Karpas-422 (cell line): ENCODE results near the gene CRYBG2. TPM values are rescaled to one million over a fixed set of nuclear protein-coding genes. Genes with fewer than 3 reads are reported as not detected.
A peak's percentile ranks its signal among the peaks of the same experiment; 100 is the strongest.

Source experiments
- DNase-seq: peaks from one replicate; pipeline ENCODE4 v3.0.0-alpha.2; 2015
- H2AFZ ChIP-seq: fragments of 200-600 bp; sonication (generic); 2 replicates; pipeline ENCODE4 v1.6.1; 2014; ENCODE audit warnings: antibody characterized with exemption, low read length, mixed read lengths
- H3K27ac ChIP-seq: fragments of 200-600 bp; sonication (generic); 2 replicates; pipeline ENCODE4 v1.5.1; 2014; ENCODE audit warnings: mild to moderate bottlenecking, low read length, moderate library complexity
- H3K27me3 ChIP-seq: fragments of 200-600 bp; sonication (generic); 2 replicates; pipeline ENCODE4 v1.6.1; 2014; ENCODE audit warnings: low read length, mixed read lengths
- H3K36me3 ChIP-seq: fragments of 200-600 bp; sonication (generic); 2 replicates; pipeline ENCODE4 v1.6.1; 2014; ENCODE audit warnings: low read length, mixed read lengths; ENCODE audit not compliant: insufficient read depth
- H3K4me1 ChIP-seq: fragments of 200-600 bp; sonication (generic); 2 replicates; pipeline ENCODE4 v1.6.1; 2014; ENCODE audit warnings: mild to moderate bottlenecking, low read length, mixed read lengths
- H3K4me2 ChIP-seq: fragments of 200-600 bp; sonication (generic); 2 replicates; pipeline ENCODE4 v1.6.1; 2014; ENCODE audit warnings: low read length, low read depth, mild to moderate bottlenecking; ENCODE audit not compliant: poor library complexity, severe bottlenecking
- H3K4me3 ChIP-seq: fragments of 200-600 bp; sonication (generic); 2 replicates; pipeline ENCODE4 v1.5.1; 2014; ENCODE audit warnings: mild to moderate bottlenecking, antibody characterized with exemption, low read length, mixed read lengths
- H3K79me2 ChIP-seq: fragments of 200-600 bp; sonication (generic); 2 replicates; pipeline ENCODE4 v1.6.1; 2014; ENCODE audit warnings: mild to moderate bottlenecking, low read length, mixed read lengths
- H3K9ac ChIP-seq: fragments of 200-600 bp; sonication (generic); 2 replicates; pipeline ENCODE4 v1.6.0; 2014; ENCODE audit warnings: low read length
- H3K9me2 ChIP-seq: fragments of 200-600 bp; sonication (generic), shearing (Covaris generic); replicated peaks from 2 replicates; pipeline ENCODE4 v1.6.0; 2014; ENCODE audit warnings: mild to moderate bottlenecking, low read length, moderate library complexity; ENCODE audit not compliant: insufficient read depth
- H3K9me3 ChIP-seq: fragments of 300-700, 200-600 bp; sonication (generic); 2 replicates; pipeline ENCODE4 v1.6.1; 2014; ENCODE audit warnings: low read length, mixed read lengths
- H4K20me1 ChIP-seq: fragments of 200-600 bp; sonication (generic); 2 replicates; pipeline ENCODE4 v1.6.1; 2014; ENCODE audit warnings: mild to moderate bottlenecking, antibody characterized with exemption, low read length, low read depth; ENCODE audit not compliant: insufficient read depth
- total RNA-seq: library from RNA; depleted of rRNA; stranded (reverse); fragments of >200 nt; shearing (Covaris generic); gene quantifications from 2 replicates; pipeline ENCODE4 v1.2.3, GENCODE V29; 2014; ENCODE audit warnings: low replicate concordance

The CRYBG2 gene
- total RNA-seq, 1 experiment from 2014 or later = not detected

- no peak for DNase-seq
- Histone ChIP-seq H3K27ac (no peak overlapping the region), H3K9me2 (no peaks in the 10 kb centered on the region), H3K9me3 (no peaks in the 10 kb centered on the region), H4K20me1 (no peaks in the 10 kb centered on the region), H3K27me3 (no peaks in the 10 kb centered on the region), H3K4me2 (no peak overlapping the region), H3K36me3 (no peaks in the 10 kb centered on the region), H3K9ac (no peak overlapping the region), H3K4me3 (no peak overlapping the region), H3K79me2 (peaks cover 28% of the 10 kb centered on the region), H2AFZ (no peak overlapping the region), H3K4me1 (peaks cover 41% of the 10 kb centered on the region)
These were observed 51.1 kb downstream of the CRYBG2 start for GRCh38 chr1:26302733-26303405.

GRCh38 chr1:26300578-26301275 is 53.2 kb downstream of the CRYBG2 start:
- no peaks in the 10 kb centered on the region for H3K27me3 ChIP-seq
- peak overlapping the region; percentile 69; the same call in 1 of the 2 replicates for H3K27ac ChIP-seq
- H3K4me3 ChIP-seq = no peak overlapping the region
- no peaks in the 10 kb centered on the region for H3K9me3 ChIP-seq
- H3K9ac ChIP-seq = no peak overlapping the region
- peaks cover 27% of the 10 kb centered on the region for H3K4me1 ChIP-seq
- H4K20me1 ChIP-seq = no peaks in the 10 kb centered on the region
- no peak overlapping the region for H2AFZ ChIP-seq
- no peaks in the 10 kb centered on the region for H3K9me2 ChIP-seq
- peaks cover 24% of the 10 kb centered on the region for H3K79me2 ChIP-seq
- no peak overlapping the region for H3K4me2 ChIP-seq
- no peaks in the 10 kb centered on the region for H3K36me3 ChIP-seq
- DNase-seq = peak; percentile 39

GRCh38 chr1:26297791-26298124 is 56.2 kb downstream of the CRYBG2 start:
- H3K9me2 ChIP-seq = no peaks in the 10 kb centered on the region
- no peaks in the 10 kb centered on the region for H3K27me3 ChIP-seq
- H3K79me2 ChIP-seq = peaks cover 1% of the 10 kb centered on the region; the same call in 1 of the 2 replicates
- H4K20me1 ChIP-seq = no peaks in the 10 kb centered on the region
- H3K9me3 ChIP-seq = no peaks in the 10 kb centered on the region
- no peak overlapping the region for H3K27ac ChIP-seq
- no peak overlapping the region for H3K4me2 ChIP-seq
- peaks cover 20% of the 10 kb centered on the region for H3K4me1 ChIP-seq
- no peak overlapping the region for H3K9ac ChIP-seq
- H3K36me3 ChIP-seq = no peaks in the 10 kb centered on the region
- no peak for DNase-seq
- H2AFZ ChIP-seq = no peak overlapping the region
- no peak overlapping the region for H3K4me3 ChIP-seq

- Histone ChIP-seq H2AFZ (no peak overlapping the region), H3K4me1 (peaks cover 25% of the 10 kb centered on the region), H3K36me3 (no peaks in the 10 kb centered on the region), H3K4me2 (no peak overlapping the region), H4K20me1 (no peaks in the 10 kb centered on the region), H3K9ac (no peak overlapping the region), H3K27me3 (no peaks in the 10 kb centered on the region), H3K4me3 (no peak overlapping the region), H3K9me2 (no peaks in the 10 kb centered on the region), H3K79me2 (no peaks in the 10 kb centered on the region), H3K27ac (no peak overlapping the region), H3K9me3 (no peaks in the 10 kb centered on the region)
- no peak for DNase-seq
These were observed 56.7 kb downstream of the CRYBG2 start for GRCh38 chr1:26297057-26297790.

GRCh38 chr1:26296340-26297056 is 57.4 kb downstream of the CRYBG2 start:
- Histone ChIP-seq H3K36me3 (no peaks in the 10 kb centered on the region), H3K9me3 (no peaks in the 10 kb centered on the region), H3K9ac (no peak overlapping the region), H3K27me3 (no peaks in the 10 kb centered on the region), H3K9me2 (no peaks in the 10 kb centered on the region), H2AFZ (no peak overlapping the region), H4K20me1 (no peaks in the 10 kb centered on the region), H3K4me3 (no peak overlapping the region), H3K4me1 (peaks cover 33% of the 10 kb centered on the region), H3K27ac (no peak overlapping the region), H3K4me2 (no peak overlapping the region), H3K79me2 (no peaks in the 10 kb centered on the region)
- DNase-seq = no peak

- Histone ChIP-seq H4K20me1 (no peaks in the 10 kb centered on the region), H2AFZ (no peak overlapping the region), H3K9me3 (no peaks in the 10 kb centered on the region), H3K27me3 (no peaks in the 10 kb centered on the region), H3K4me2 (no peak overlapping the region), H3K36me3 (no peaks in the 10 kb centered on the region), H3K4me3 (no peak overlapping the region), H3K9ac (no peak overlapping the region), H3K79me2 (no peaks in the 10 kb centered on the region), H3K4me1 (peaks cover 43% of the 10 kb centered on the region), H3K9me2 (no peaks in the 10 kb centered on the region), H3K27ac (no peak overlapping the region)
- DNase-seq = no peak
These were observed 58.5 kb downstream of the CRYBG2 start for GRCh38 chr1:26295194-26296138.

- Histone ChIP-seq H3K9ac (no peak overlapping the region), H3K4me3 (no peak overlapping the region)
These were observed 59.9 kb downstream of the CRYBG2 start for GRCh38 chr1:26293911-26294463.

More at GRCh38 chr1:26293911-26294463, 59.9 kb downstream of the CRYBG2 start:
- Histone ChIP-seq H3K4me1 (peaks cover 47% of the 10 kb centered on the region), H3K4me2 (no peak overlapping the region), H3K27ac (no peak overlapping the region), H3K27me3 (no peaks in the 10 kb centered on the region), H3K36me3 (no peaks in the 10 kb centered on the region), H2AFZ (no peak overlapping the region), H4K20me1 (no peaks in the 10 kb centered on the region), H3K79me2 (no peaks in the 10 kb centered on the region), H3K9me3 (no peaks in the 10 kb centered on the region), H3K9me2 (no peaks in the 10 kb centered on the region)
- DNase-seq = no peak
